ENCODE measurements around the gene FAM187B.

Gene FAM187B

GRCh38 chr19:35266520-35267352 lies 38.2 kb upstream of the FAM187B start:
- peak overlapping the region; percentile 80 for H3K4me3 ChIP-seq (ENCODE audit: low read length)
- DNase-seq (ENCODE audit: low read depth): no peak
- TF ChIP-seq CTCF (conservative IDR thresholded peaks at IDR 0.05; ENCODE audit: low read depth, low read length): no peak

DNA sequence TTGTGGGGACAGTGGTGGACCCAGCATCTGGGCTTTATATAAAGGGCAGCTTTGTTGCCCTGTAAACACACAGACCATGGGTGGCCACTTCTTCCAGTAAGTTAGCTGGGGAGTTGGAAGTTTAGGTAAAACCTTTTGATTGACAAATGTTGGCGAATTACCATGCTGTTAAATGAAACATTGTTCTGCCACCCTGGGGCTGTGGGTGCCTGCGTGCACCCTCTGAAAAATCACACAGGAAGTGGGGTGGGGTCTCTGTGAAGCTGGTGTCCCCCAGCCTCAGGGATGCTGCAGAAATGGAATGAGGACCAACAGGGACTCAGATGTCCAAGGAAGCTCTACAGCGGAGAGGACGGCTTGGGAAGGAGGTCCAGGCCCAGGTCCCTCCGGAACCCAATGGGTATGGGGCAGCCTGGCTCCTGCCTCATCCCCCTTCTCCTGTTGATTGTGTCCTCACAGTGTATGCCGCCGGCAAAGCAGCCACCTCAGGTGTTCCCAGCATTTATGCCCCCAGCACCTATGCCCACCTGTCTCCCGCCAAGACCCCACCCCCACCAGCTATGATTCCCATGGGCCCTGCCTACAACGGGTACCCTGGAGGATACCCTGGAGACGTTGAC lies 37.5 kb upstream of the FAM187B start:
- no peak for TF ChIP-seq CTCF (conservative IDR thresholded peaks at IDR 0.05; ENCODE audit: low read depth, low read length)
- no peak for DNase-seq (ENCODE audit: low read depth)
- no peak overlapping the region for H3K4me3 ChIP-seq (ENCODE audit: low read length)

DNA sequence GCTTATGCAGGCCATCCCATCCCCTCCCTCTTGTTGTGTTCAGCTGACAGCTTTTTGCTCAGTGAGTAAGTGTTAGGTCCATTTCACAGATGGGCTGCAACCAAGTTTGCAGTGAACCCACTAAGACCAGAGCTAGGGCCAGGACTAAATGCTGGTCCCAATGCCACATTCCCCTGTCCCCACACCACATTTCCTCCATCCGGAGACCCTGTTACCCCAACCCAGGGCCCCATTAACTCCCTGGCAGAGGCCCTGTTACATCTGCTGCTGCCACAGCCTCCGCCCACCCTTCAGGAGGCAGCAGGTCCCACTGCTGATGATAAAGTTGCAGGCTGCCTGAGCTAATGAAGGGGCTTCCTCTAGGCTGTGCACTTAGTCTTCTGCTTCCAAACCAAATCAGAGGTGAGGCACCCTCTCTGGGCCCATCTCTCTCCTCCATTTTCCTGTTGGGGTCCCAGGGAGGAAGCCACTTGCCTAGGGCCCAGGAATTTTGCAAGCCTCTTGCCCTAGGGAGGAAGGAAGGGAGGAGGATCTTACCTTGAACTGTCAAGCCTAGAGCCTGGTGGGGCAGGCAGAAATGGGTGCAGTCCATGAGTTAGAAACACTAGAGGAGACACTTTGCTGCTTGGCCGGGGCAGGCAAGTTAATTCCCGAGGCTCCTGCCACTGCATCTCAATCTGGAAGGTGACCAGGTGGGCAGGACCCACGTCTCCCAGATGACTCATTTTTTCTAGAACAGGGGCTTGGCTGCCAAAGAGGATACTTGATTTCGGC lies 36.8 kb upstream of the FAM187B start:
- TF ChIP-seq CTCF (conservative IDR thresholded peaks at IDR 0.05; ENCODE audit: low read depth, low read length): no peak
- no peak overlapping the region for H3K4me3 ChIP-seq (ENCODE audit: low read length)
- DNase-seq (ENCODE audit: low read depth): no peak

- H3K4me3 ChIP-seq (ENCODE audit: low read length): no peak overlapping the region
- no peak for DNase-seq (ENCODE audit: low read depth)
- TF ChIP-seq CTCF (conservative IDR thresholded peaks at IDR 0.05; ENCODE audit: low read depth, low read length): no peak
These were observed 36.0 kb upstream of the FAM187B start for GRCh38 chr19:35264268-35265125.

DNA sequence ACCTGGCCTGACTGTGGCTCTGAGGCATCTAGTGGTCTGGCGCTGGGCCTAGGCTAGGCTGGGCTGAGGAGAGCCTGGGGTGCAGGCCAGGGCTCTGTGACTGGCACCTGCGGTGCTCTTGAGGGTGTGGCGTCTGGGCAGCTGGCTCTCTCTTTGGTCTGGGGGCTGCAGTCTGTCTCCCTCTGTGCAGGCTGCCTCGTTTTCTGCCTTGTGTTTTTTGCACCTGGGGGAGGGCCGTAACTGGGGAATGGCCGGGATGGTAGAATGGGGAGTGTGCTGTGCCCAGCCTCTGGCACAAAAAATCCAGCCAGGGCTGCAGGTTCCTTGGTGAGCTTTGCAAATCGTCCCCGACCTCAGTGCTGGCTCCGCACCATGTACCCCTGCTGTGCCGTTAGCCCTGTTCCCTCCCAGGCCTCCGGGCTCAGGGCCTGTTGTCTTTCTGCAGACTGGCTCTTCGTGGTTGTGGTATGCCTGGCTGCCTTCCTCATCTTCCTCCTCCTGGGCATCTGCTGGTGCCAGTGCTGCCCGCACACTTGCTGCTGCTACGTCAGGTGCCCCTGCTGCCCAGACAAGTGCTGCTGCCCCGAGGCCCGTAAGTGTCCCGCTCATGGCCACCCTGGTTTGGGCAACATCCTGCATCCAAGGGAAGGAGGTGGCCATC lies 33.7 kb upstream of the FAM187B start:
- no peak for DNase-seq (ENCODE audit: low read depth)
- no peak for TF ChIP-seq CTCF (conservative IDR thresholded peaks at IDR 0.05; ENCODE audit: low read depth, low read length)
- no peak overlapping the region for H3K4me3 ChIP-seq (ENCODE audit: low read length)

All from retinal pigment epithelial cell (primary cell).